HEK293 (cell line): Measurements from ENCODE around the gene CAMK2G.
A peak's percentile ranks its signal among the peaks of the same experiment; 100 is the strongest.

Experiments
- GLI4 ChIP-seq: fragments of 450-650 bp; formaldehyde crosslinking; IDR thresholded peaks from 2 replicates; pipeline ENCODE4 v1.5.1; 2016; ENCODE audit warnings: missing biosample characterization, missing genetic modification characterization
- HOXD13 ChIP-seq: sonication (generic); formaldehyde crosslinking; IDR thresholded peaks from 2 replicates; pipeline ENCODE4 v1.8.0; 2022; ENCODE audit warnings: missing genetic modification reagents, borderline replicate concordance
- OVOL3 ChIP-seq: fragments of 450-650 bp; formaldehyde crosslinking; IDR thresholded peaks from 2 replicates; pipeline ENCODE4 v1.5.1; 2016; ENCODE audit warnings: missing biosample characterization, missing genetic modification characterization
- SETDB1 ChIP-seq: IDR thresholded peaks from one replicate; pipeline ENCODE4 v1.6.1; 2017; ENCODE audit warnings: mild to moderate bottlenecking, low read length, moderate library complexity, mixed read lengths; ENCODE audit not compliant: insufficient read length
- YY1 ChIP-seq: fragments of 450-650 bp; formaldehyde crosslinking; IDR thresholded peaks from 2 replicates; pipeline ENCODE4 v1.5.1; 2018; ENCODE audit warnings: missing biosample characterization, missing genetic modification characterization
- ZBTB10 ChIP-seq: fragments of 450-650 bp; formaldehyde crosslinking; IDR thresholded peaks from 2 replicates; pipeline ENCODE4 v1.5.1; 2016; ENCODE audit warnings: missing biosample characterization, missing genetic modification characterization
- ZBTB8A ChIP-seq: fragments of 450-650 bp; formaldehyde crosslinking; IDR thresholded peaks from 2 replicates; pipeline ENCODE4 v1.5.1; 2016; ENCODE audit warnings: missing biosample characterization, missing genetic modification characterization
- ZFP69B ChIP-seq: fragments of 450-650 bp; formaldehyde crosslinking; IDR thresholded peaks from 2 replicates; pipeline ENCODE4 v1.5.1; 2016; ENCODE audit warnings: missing biosample characterization, missing genetic modification characterization
- ZNF114 ChIP-seq: fragments of 450-650 bp; formaldehyde crosslinking; IDR thresholded peaks from 2 replicates; pipeline ENCODE4 v1.5.0; 2017; ENCODE audit warnings: missing biosample characterization, missing genetic modification characterization
- ZNF121 ChIP-seq: fragments of 450-650 bp; formaldehyde crosslinking; IDR thresholded peaks from 2 replicates; pipeline ENCODE4 v1.5.1; 2016; ENCODE audit warnings: missing biosample characterization, missing genetic modification characterization
- ZNF19 ChIP-seq: fragments of 450-650 bp; formaldehyde crosslinking; IDR thresholded peaks from 2 replicates; pipeline ENCODE4; 2016; ENCODE audit warnings: missing biosample characterization, missing genetic modification characterization, low read depth
- ZNF214 ChIP-seq: fragments of 450-650 bp; formaldehyde crosslinking; IDR thresholded peaks from 2 replicates; pipeline ENCODE4 v1.5.1; 2017; ENCODE audit warnings: missing biosample characterization, mild to moderate bottlenecking, missing genetic modification characterization, borderline replicate concordance
- ZNF223 ChIP-seq: fragments of 450-650 bp; formaldehyde crosslinking; IDR thresholded peaks from 2 replicates; pipeline ENCODE4 v1.5.1; 2016; ENCODE audit warnings: missing biosample characterization, missing genetic modification characterization
- ZNF274 ChIP-seq, 2 experiments: fragments of 200-500 bp in 1 of 2; fragments of 450-650 bp in 1 of 2; sonication (Bioruptor generic) in 1 of 2; formaldehyde crosslinking in 1 of 2; IDR thresholded peaks; 2 replicates each; pipeline versions ENCODE4 v1.5.1 to v1.6.1; 2014 to 2016; ENCODE audit warnings: borderline replicate concordance in 1 of 2, inconsistent platforms in 1 of 2, low read length in 1 of 2, missing biosample characterization in 1 of 2, missing genetic modification characterization in 1 of 2
- ZNF280C ChIP-seq: fragments of 450-650 bp; formaldehyde crosslinking; IDR thresholded peaks from 2 replicates; pipeline ENCODE4 v1.5.1; 2016; ENCODE audit warnings: missing biosample characterization, missing genetic modification characterization
- ZNF311 ChIP-seq: fragments of 450-650 bp; formaldehyde crosslinking; IDR thresholded peaks from 2 replicates; pipeline ENCODE4 v1.5.1; 2017; ENCODE audit warnings: missing biosample characterization, missing genetic modification characterization, borderline replicate concordance
- ZNF433 ChIP-seq: fragments of 450-650 bp; formaldehyde crosslinking; IDR thresholded peaks from 2 replicates; pipeline ENCODE4 v1.5.1; 2016; ENCODE audit warnings: missing biosample characterization, missing genetic modification characterization, low read depth
- ZNF501 ChIP-seq: fragments of 450-650 bp; formaldehyde crosslinking; IDR thresholded peaks from 2 replicates; pipeline ENCODE4 v1.5.1; 2016; ENCODE audit warnings: missing biosample characterization, missing genetic modification characterization
- ZNF514 ChIP-seq: fragments of 450-650 bp; formaldehyde crosslinking; IDR thresholded peaks from 2 replicates; pipeline ENCODE4 v1.5.1; 2016; ENCODE audit warnings: missing biosample characterization, missing genetic modification characterization
- ZNF560 ChIP-seq: fragments of 450-650 bp; formaldehyde crosslinking; IDR thresholded peaks from 2 replicates; pipeline ENCODE4 v1.5.1; 2017; ENCODE audit warnings: missing biosample characterization, missing genetic modification characterization, borderline replicate concordance
- ZNF561 ChIP-seq: fragments of 450-650 bp; IDR thresholded peaks from 2 replicates; pipeline ENCODE4 v1.5.1; 2018; ENCODE audit warnings: missing biosample characterization, missing genetic modification characterization, borderline replicate concordance
- ZNF707 ChIP-seq: fragments of 450-650 bp; formaldehyde crosslinking; IDR thresholded peaks from 2 replicates; pipeline ENCODE4 v1.5.1; 2016; ENCODE audit warnings: missing biosample characterization, missing genetic modification characterization
- ZNF747 ChIP-seq: fragments of 450-650 bp; formaldehyde crosslinking; IDR thresholded peaks from 2 replicates; pipeline ENCODE4 v1.5.1; 2016; ENCODE audit warnings: missing biosample characterization, missing genetic modification characterization
- ZNF76 ChIP-seq: fragments of 450-650 bp; formaldehyde crosslinking; IDR thresholded peaks from 2 replicates; pipeline ENCODE4; 2016; ENCODE audit warnings: low read depth, missing biosample characterization, missing genetic modification characterization, borderline replicate concordance
- ZNF777 ChIP-seq: fragments of 450-650 bp; formaldehyde crosslinking; IDR thresholded peaks from 2 replicates; pipeline ENCODE4 v1.5.1; 2017; ENCODE audit warnings: missing biosample characterization, missing genetic modification characterization, borderline replicate concordance
- TF ChIP-seq, protein P1 (sequence below): fragments of 450-650 bp; formaldehyde crosslinking; IDR thresholded peaks from 2 replicates; pipeline ENCODE4 v1.5.1; 2016; ENCODE audit warnings: missing biosample characterization, missing genetic modification characterization
- TF ChIP-seq, protein P2 (sequence below): fragments of 450-650 bp; formaldehyde crosslinking; IDR thresholded peaks from 2 replicates; pipeline ENCODE4 v1.5.1; 2016; ENCODE audit warnings: missing biosample characterization, missing genetic modification characterization
- TF ChIP-seq, protein P3 (sequence below): sonication (generic); formaldehyde crosslinking; IDR thresholded peaks from 2 replicates; pipeline ENCODE4 v1.8.1; 2022; ENCODE audit warnings: mild to moderate bottlenecking, moderate library complexity, missing genetic modification reagents

Gene CAMK2G

DNA sequence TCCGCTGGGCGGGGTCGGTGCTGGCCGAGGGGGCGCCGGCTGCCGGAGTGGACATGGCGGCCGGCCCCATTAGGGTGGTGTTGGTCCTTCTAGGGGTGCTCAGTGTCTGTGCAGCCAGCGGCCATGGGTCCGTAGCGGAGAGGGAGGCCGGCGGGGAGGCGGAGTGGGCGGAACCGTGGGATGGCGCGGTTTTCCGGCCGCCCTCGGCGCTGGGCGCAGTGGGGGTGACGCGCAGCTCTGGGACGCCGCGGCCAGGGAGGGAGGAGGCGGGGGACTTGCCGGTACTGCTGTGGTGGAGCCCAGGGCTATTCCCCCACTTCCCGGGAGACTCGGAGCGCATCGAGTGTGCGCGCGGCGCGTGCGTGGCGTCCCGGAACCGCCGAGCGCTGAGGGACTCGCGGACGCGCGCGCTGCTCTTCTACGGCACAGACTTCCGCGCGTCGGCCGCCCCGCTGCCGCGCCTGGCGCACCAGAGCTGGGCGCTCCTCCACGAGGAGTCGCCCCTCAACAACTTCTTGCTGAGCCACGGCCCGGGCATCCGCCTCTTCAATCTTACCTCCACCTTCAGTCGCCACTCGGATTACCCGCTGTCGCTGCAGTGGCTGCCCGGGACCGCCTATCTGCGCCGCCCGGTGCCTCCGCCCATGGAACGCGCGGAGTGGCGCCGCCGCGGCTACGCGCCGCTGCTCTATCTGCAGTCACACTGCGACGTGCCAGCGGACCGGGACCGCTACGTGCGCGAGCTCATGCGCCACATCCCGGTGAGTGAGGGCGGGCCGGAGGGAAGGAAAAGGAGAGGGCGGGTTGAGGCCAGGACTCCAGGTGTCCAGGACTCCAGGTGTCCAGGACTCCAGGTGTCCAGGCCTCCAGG is 101.8 kb downstream of the CAMK2G start (continued):
- TF ChIP-seq, protein P1, sequence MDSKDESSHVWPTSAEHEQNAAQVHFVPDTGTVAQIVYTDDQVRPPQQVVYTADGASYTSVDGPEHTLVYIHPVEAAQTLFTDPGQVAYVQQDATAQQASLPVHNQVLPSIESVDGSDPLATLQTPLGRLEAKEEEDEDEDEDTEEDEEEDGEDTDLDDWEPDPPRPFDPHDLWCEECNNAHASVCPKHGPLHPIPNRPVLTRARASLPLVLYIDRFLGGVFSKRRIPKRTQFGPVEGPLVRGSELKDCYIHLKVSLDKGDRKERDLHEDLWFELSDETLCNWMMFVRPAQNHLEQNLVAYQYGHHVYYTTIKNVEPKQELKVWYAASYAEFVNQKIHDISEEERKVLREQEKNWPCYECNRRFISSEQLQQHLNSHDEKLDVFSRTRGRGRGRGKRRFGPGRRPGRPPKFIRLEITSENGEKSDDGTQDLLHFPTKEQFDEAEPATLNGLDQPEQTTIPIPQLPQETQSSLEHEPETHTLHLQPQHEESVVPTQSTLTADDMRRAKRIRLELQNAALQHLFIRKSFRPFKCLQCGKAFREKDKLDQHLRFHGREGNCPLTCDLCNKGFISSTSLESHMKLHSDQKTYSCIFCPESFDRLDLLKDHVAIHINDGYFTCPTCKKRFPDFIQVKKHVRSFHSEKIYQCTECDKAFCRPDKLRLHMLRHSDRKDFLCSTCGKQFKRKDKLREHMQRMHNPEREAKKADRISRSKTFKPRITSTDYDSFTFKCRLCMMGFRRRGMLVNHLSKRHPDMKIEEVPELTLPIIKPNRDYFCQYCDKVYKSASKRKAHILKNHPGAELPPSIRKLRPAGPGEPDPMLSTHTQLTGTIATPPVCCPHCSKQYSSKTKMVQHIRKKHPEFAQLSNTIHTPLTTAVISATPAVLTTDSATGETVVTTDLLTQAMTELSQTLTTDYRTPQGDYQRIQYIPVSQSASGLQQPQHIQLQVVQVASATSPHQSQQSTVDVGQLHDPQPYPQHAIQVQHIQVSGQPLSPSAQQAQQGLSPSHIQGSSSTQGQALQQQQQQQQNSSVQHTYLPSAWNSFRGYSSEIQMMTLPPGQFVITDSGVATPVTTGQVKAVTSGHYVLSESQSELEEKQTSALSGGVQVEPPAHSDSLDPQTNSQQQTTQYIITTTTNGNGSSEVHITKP (tag by site-specific recombination) = peak; percentile 77
- TF ChIP-seq ZNF501 (tag by site-specific recombination) = peak; percentile 90
- TF ChIP-seq YY1 (tag by site-specific recombination) = peak; percentile 88
- peak; percentile 77; the same call in 1 of the 2 replicates for TF ChIP-seq ZNF777 (tag by site-specific recombination)
- TF ChIP-seq ZNF121 (tag by site-specific recombination) = no peak; the same call in 1 of the 2 replicates
- peak; percentile 38; the same call in 1 of the 2 replicates for TF ChIP-seq ZNF561
- no peak for TF ChIP-seq ZNF311 (tag by site-specific recombination)
- no peak for TF ChIP-seq ZNF280C (tag by site-specific recombination)
- no peak for TF ChIP-seq ZNF747
- TF ChIP-seq ZNF223 (tag by site-specific recombination) = peak; percentile 94
- no peak for TF ChIP-seq ZNF19 (tag by site-specific recombination)
- no peak for TF ChIP-seq OVOL3 (tag by site-specific recombination)
- TF ChIP-seq ZNF114 = no peak
- TF ChIP-seq ZFP69B (tag by site-specific recombination) = peak; percentile 52
- TF ChIP-seq GLI4 (tag by site-specific recombination) = no peak
- TF ChIP-seq, protein P2, sequence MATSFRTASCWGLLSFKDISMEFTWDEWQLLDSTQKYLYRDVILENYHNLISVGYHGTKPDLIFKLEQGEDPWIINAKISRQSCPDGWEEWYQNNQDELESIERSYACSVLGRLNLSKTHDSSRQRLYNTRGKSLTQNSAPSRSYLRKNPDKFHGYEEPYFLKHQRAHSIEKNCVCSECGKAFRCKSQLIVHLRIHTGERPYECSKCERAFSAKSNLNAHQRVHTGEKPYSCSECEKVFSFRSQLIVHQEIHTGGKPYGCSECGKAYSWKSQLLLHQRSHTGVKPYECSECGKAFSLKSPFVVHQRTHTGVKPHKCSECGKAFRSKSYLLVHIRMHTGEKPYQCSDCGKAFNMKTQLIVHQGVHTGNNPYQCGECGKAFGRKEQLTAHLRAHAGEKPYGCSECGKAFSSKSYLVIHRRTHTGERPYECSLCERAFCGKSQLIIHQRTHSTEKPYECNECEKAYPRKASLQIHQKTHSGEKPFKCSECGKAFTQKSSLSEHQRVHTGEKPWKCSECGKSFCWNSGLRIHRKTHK = no peak
- TF ChIP-seq ZNF76 (tag by site-specific recombination) = peak; percentile 68; the same call in 1 of the 2 replicates
- no peak for TF ChIP-seq SETDB1
- TF ChIP-seq ZNF433 = no peak
- no peak for TF ChIP-seq ZNF274 (IDR thresholded peaks at IDR 0.05; ENCODE audit: low read length)
- no peak for TF ChIP-seq ZNF274 (tag by site-specific recombination; IDR thresholded peaks at IDR 0.05; ENCODE audit: borderline replicate concordance)
- TF ChIP-seq, protein P3, sequence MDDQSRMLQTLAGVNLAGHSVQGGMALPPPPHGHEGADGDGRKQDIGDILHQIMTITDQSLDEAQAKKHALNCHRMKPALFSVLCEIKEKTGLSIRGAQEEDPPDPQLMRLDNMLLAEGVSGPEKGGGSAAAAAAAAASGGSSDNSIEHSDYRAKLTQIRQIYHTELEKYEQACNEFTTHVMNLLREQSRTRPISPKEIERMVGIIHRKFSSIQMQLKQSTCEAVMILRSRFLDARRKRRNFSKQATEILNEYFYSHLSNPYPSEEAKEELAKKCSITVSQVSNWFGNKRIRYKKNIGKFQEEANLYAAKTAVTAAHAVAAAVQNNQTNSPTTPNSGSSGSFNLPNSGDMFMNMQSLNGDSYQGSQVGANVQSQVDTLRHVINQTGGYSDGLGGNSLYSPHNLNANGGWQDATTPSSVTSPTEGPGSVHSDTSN (CRISPR knock-in tag) = peak; percentile 15; the same call in 1 of the 2 replicates
- TF ChIP-seq HOXD13 (CRISPR knock-in tag) = no peak
- TF ChIP-seq ZNF707 (tag by site-specific recombination) = no peak
- peak; percentile 93 for TF ChIP-seq ZBTB10
- TF ChIP-seq ZNF514 (tag by site-specific recombination) = no peak
- peak; percentile 75 for TF ChIP-seq ZBTB8A
- no peak for TF ChIP-seq ZNF560 (tag by site-specific recombination)
- no peak for TF ChIP-seq ZNF214
